ENCODE data around the gene SCGB3A1. TPM values are rescaled to one million over a fixed set of nuclear protein-coding genes. Genes with fewer than 3 reads are reported as not detected.

The SCGB3A1 gene
- total and polyA plus RNA-seq, 2 of the 4 experiments (the other 2 are of a cell fraction): not detected

DNA sequence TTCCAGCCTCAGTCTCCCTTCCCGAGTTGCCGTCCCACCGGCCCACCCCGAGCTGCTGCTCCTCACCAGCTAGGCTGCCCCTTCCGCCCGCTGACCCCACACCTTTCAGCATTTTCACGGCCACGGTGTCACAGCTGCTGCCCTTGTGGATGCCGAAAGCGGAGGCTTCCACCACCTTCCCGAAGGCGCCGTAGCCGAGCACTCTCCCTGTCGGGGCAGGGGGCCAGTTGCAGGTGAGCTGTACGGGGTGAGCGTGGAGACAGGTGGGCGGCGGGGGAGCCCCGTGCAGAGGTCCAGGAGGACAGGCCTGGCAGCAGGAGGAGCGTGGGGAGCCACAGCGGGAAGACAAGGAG lies 28.2 kb upstream of the SCGB3A1 start:
- H2BK5ac ChIP-seq (ENCODE audit: low read depth, low read length, poor library complexity, severe bottlenecking): no peak overlapping the region
- no peak overlapping the region for H4K91ac ChIP-seq (ENCODE audit: insufficient read depth, low read depth, low read length)
- CTCF ChIA-PET: interaction anchor here (0.7 to 1.4 kb wide), 4 partner anchors 13 to 329 kb away, joined by 3 to 8 read pairs (median 4); no protein-coding TSS in a partner anchor
- no peak overlapping the region for H2AK5ac ChIP-seq (ENCODE audit: low read depth, low read length)
- no peak overlapping the region for H3K18ac ChIP-seq (ENCODE audit: low read depth, low read length)
- no peaks in the 10 kb centered on the region for H3K9me3 ChIP-seq (ENCODE audit: control insufficient read depth, insufficient read depth, low read length)
- no peak overlapping the region for H3K4ac ChIP-seq (ENCODE audit: low read depth, low read length)
- POLR2A ChIA-PET (ENCODE audit: unreplicated experiment): no interaction called here
- no peak overlapping the region for H3K27ac ChIP-seq (ENCODE audit: insufficient read depth, low read length)
- H2AK9ac ChIP-seq (replicated peaks; ENCODE audit: low read depth, low read length, poor library complexity): no peak overlapping the region
- no peak overlapping the region for H3K4me2 ChIP-seq (ENCODE audit: low read depth, low read length)
- peaks cover 10% of the 10 kb centered on the region; the same call in 1 of the 2 replicates for H3K27me3 ChIP-seq (ENCODE audit: control insufficient read depth, insufficient read depth, low read length)
- H2BK20ac ChIP-seq (ENCODE audit: low read depth, low read length): no peak overlapping the region
- H3K4me1 ChIP-seq (ENCODE audit: control insufficient read depth, insufficient read depth, low read length): no peaks in the 10 kb centered on the region
- DNase-seq (no peak), ATAC-seq (ENCODE audit: low read depth) (no peak)
- no peak overlapping the region for H3K14ac ChIP-seq (replicated peaks; ENCODE audit: low read depth, low read length)
- no peak overlapping the region for H3K9ac ChIP-seq (ENCODE audit: low read depth, low read length)
- no peaks in the 10 kb centered on the region for H3K36me3 ChIP-seq (ENCODE audit: control insufficient read depth, insufficient read depth, low read length)
- dilution Hi-C loops (cut with HindIII; ENCODE audit: low sequenced_read_pairs, unreplicated experiment) (no loop called here), intact Hi-C loops (cut with micrococcal nuclease) (no loop called here), in situ Hi-C loops (cut with MboI; ENCODE audit: low sequenced_read_pairs) (no loop called here)
- H3K4me3 ChIP-seq (ENCODE audit: insufficient read depth, low read depth, low read length): no peak overlapping the region
- no peaks in the 10 kb centered on the region for H3K79me1 ChIP-seq (ENCODE audit: low read depth in 1 of 2, low read length in 2 of 2)
- no peaks in the 10 kb centered on the region for H3K9me1 ChIP-seq (ENCODE audit: insufficient read depth, low read length)
- H4K8ac ChIP-seq (ENCODE audit: low read depth in 2 of 2, low read length in 2 of 2): no peak overlapping the region
- WGBS, 2 experiments (ENCODE audit: extremely low coverage in 2 of 2, insufficient read length in 1 of 2): 64% methylated on average over 11 of the region's 22 CpGs; no CpG with 5 or more reads in 1 of the 2 experiments
- no peak overlapping the region for H2BK15ac ChIP-seq (ENCODE audit: low read depth, low read length)
- TF ChIP-seq RAD21 (IDR thresholded peaks at IDR 0.05; ENCODE audit: low read length): no peak
- no peak for TF ChIP-seq RFX5 (IDR thresholded peaks at IDR 0.05; ENCODE audit: low read depth, low read length)
- no peak overlapping the region for H3K23ac ChIP-seq (ENCODE audit: low read depth, low read length)
- H4K5ac ChIP-seq (ENCODE audit: low read depth, low read length): no peak overlapping the region
- H2BK120ac ChIP-seq (ENCODE audit: low read depth, low read length): no peak overlapping the region
- BruUV-seq (replicated peaks): no TSS peak
- no peak overlapping the region for H2AFZ ChIP-seq (replicated peaks; ENCODE audit: low read length, poor library complexity)
- no peak overlapping the region for H3K56ac ChIP-seq (ENCODE audit: extremely low read depth, insufficient read depth, low read length)
- H4K20me1 ChIP-seq (ENCODE audit: insufficient read depth, low read length): no peaks in the 10 kb centered on the region
